ENCODE measurements around the gene CPB1.

CPB1 gene

GRCh38 chr3:148896062-148896461 lies 68.5 kb downstream of the CPB1 start:
- no peak for DNase-seq (ENCODE audit: low spot score)
- H3K9ac ChIP-seq (ENCODE audit: low read depth, low read length, poor library complexity): no peak overlapping the region
- no CpG with 5 or more reads among the region's 3 CpGs for WGBS, 2 donors (ENCODE audit: extremely low coverage in 2 of 2, insufficient read length in 2 of 2, insufficient replicate concordance in 1 of 2)
- H2BK12ac ChIP-seq (ENCODE audit: low read length): no peak overlapping the region
- no peak overlapping the region for H3K23ac ChIP-seq (ENCODE audit: low read depth, low read length, poor library complexity)
- no peak overlapping the region for H3K14ac ChIP-seq (ENCODE audit: low read length)
- H3K4ac ChIP-seq (ENCODE audit: low read length): no peak overlapping the region
- H3K79me1 ChIP-seq (ENCODE audit: low read depth, low read length): no peaks in the 10 kb centered on the region
- no peak overlapping the region for H3K4me3 ChIP-seq (ENCODE audit: low read length in 2 of 2)
- H4K91ac ChIP-seq (ENCODE audit: low read depth, low read length, poor library complexity): no peak overlapping the region
- no peak overlapping the region for H3K4me2 ChIP-seq (ENCODE audit: insufficient read depth, low read length, poor library complexity, severe bottlenecking)
- no peak overlapping the region for H2AK5ac ChIP-seq (ENCODE audit: low read depth, low read length)
- H3K27me3 ChIP-seq (ENCODE audit: control insufficient read depth in 3 of 3, insufficient read depth in 3 of 3, low read depth in 1 of 3, low read length in 3 of 3): peaks cover 0 to 2% (median 0%) of the 10 kb centered on the region in 3 experiments
- H2AFZ ChIP-seq (ENCODE audit: low read length): no peak overlapping the region
- no peak overlapping the region for H4K8ac ChIP-seq (ENCODE audit: low read depth, low read length)
- H3K4me1 ChIP-seq (ENCODE audit: control insufficient read depth in 2 of 2, insufficient read depth in 1 of 2, low read depth in 1 of 2, low read length in 2 of 2): no peaks in the 10 kb centered on the region
- H2BK5ac ChIP-seq (ENCODE audit: low read length): no peak overlapping the region
- no peaks in the 10 kb centered on the region for H3K9me3 ChIP-seq (replicated peaks in 1 of 2; ENCODE audit: control insufficient read depth in 2 of 2, insufficient read depth in 1 of 2, low read depth in 1 of 2, low read length in 2 of 2)
- no peak overlapping the region for H2BK15ac ChIP-seq (ENCODE audit: low read length)
- no peak overlapping the region for H3K18ac ChIP-seq (ENCODE audit: low read length)
- H3K27ac ChIP-seq (replicated peaks; ENCODE audit: low read length): no peak overlapping the region
- no peaks in the 10 kb centered on the region for H3K36me3 ChIP-seq (replicated peaks in 1 of 2; ENCODE audit: control insufficient read depth in 2 of 2, insufficient read depth in 2 of 2, low read length in 2 of 2)
- no peak overlapping the region for H2BK120ac ChIP-seq (ENCODE audit: low read depth, low read length)

- Histone ChIP-seq H3K79me1 (ENCODE audit: low read depth, low read length) (no peaks in the 10 kb centered on the region), H2BK15ac (ENCODE audit: low read length) (no peak overlapping the region), H3K4me2 (ENCODE audit: insufficient read depth, low read length, poor library complexity, severe bottlenecking) (no peak overlapping the region), H3K9me3 (replicated peaks in 1 of 2; ENCODE audit: control insufficient read depth in 2 of 2, insufficient read depth in 1 of 2, low read depth in 1 of 2, low read length in 2 of 2) (no peaks in the 10 kb centered on the region), H3K14ac (ENCODE audit: low read length) (no peak overlapping the region), H3K36me3 (replicated peaks in 1 of 2; ENCODE audit: control insufficient read depth in 2 of 2, insufficient read depth in 2 of 2, low read length in 2 of 2) (no peaks in the 10 kb centered on the region), H4K91ac (ENCODE audit: low read depth, low read length, poor library complexity) (no peak overlapping the region), H2BK12ac (ENCODE audit: low read length) (no peak overlapping the region), H2AK5ac (ENCODE audit: low read depth, low read length) (no peak overlapping the region), H3K27ac (replicated peaks; ENCODE audit: low read length) (no peak overlapping the region), H3K9ac (ENCODE audit: low read depth, low read length, poor library complexity) (no peak overlapping the region), H4K8ac (ENCODE audit: low read depth, low read length) (no peak overlapping the region), H3K18ac (ENCODE audit: low read length) (no peak overlapping the region), H2BK120ac (ENCODE audit: low read depth, low read length) (no peak overlapping the region), H3K23ac (ENCODE audit: low read depth, low read length, poor library complexity) (no peak overlapping the region), H3K27me3 (ENCODE audit: control insufficient read depth in 3 of 3, insufficient read depth in 3 of 3, low read depth in 1 of 3, low read length in 3 of 3) (no peaks in the 10 kb centered on the region), H3K4me1 (ENCODE audit: control insufficient read depth in 2 of 2, insufficient read depth in 1 of 2, low read depth in 1 of 2, low read length in 2 of 2) (no peaks in the 10 kb centered on the region), H3K4ac (ENCODE audit: low read length) (no peak overlapping the region), H3K4me3 (ENCODE audit: low read length in 2 of 2) (no peak overlapping the region), H2BK5ac (ENCODE audit: low read length) (no peak overlapping the region), H2AFZ (ENCODE audit: low read length) (no peak overlapping the region)
- WGBS, 2 donors (ENCODE audit: extremely low coverage in 2 of 2, insufficient read length in 2 of 2, insufficient replicate concordance in 1 of 2): no CpG with 5 or more reads among the region's 4 CpGs
- DNase-seq (ENCODE audit: low spot score): no peak
These were observed 74.6 kb downstream of the CPB1 start for GRCh38 chr3:148901987-148902791.

GRCh38 chr3:148903022-148903442 lies 75.4 kb downstream of the CPB1 start:
- H3K4me3 ChIP-seq (ENCODE audit: low read length in 2 of 2): no peak overlapping the region
- no peaks in the 10 kb centered on the region for H3K79me1 ChIP-seq (ENCODE audit: low read depth, low read length)
- H3K27ac ChIP-seq (replicated peaks; ENCODE audit: low read length): no peak overlapping the region
- no peak overlapping the region for H2AFZ ChIP-seq (ENCODE audit: low read length)
- H3K4me1 ChIP-seq (ENCODE audit: control insufficient read depth in 2 of 2, insufficient read depth in 1 of 2, low read depth in 1 of 2, low read length in 2 of 2): no peaks in the 10 kb centered on the region
- H4K91ac ChIP-seq (ENCODE audit: low read depth, low read length, poor library complexity): no peak overlapping the region
- H3K4ac ChIP-seq (ENCODE audit: low read length): no peak overlapping the region
- H3K18ac ChIP-seq (ENCODE audit: low read length): no peak overlapping the region
- no CpG with 5 or more reads among the region's 2 CpGs for WGBS, 2 donors (ENCODE audit: extremely low coverage in 2 of 2, insufficient read length in 2 of 2, insufficient replicate concordance in 1 of 2)
- no peaks in the 10 kb centered on the region for H3K9me3 ChIP-seq (replicated peaks in 1 of 2; ENCODE audit: control insufficient read depth in 2 of 2, insufficient read depth in 1 of 2, low read depth in 1 of 2, low read length in 2 of 2)
- H4K8ac ChIP-seq (ENCODE audit: low read depth, low read length): no peak overlapping the region
- no peak overlapping the region for H2BK12ac ChIP-seq (ENCODE audit: low read length)
- no peak overlapping the region for H3K4me2 ChIP-seq (ENCODE audit: insufficient read depth, low read length, poor library complexity, severe bottlenecking)
- H2BK5ac ChIP-seq (ENCODE audit: low read length): no peak overlapping the region
- no peak overlapping the region for H2AK5ac ChIP-seq (ENCODE audit: low read depth, low read length)
- no peaks in the 10 kb centered on the region for H3K36me3 ChIP-seq (replicated peaks in 1 of 2; ENCODE audit: control insufficient read depth in 2 of 2, insufficient read depth in 2 of 2, low read length in 2 of 2)
- H2BK120ac ChIP-seq (ENCODE audit: low read depth, low read length): no peak overlapping the region
- no peak overlapping the region for H3K14ac ChIP-seq (ENCODE audit: low read length)
- no peak overlapping the region for H2BK15ac ChIP-seq (ENCODE audit: low read length)
- no peak overlapping the region for H3K23ac ChIP-seq (ENCODE audit: low read depth, low read length, poor library complexity)
- no peak for DNase-seq (ENCODE audit: low spot score)
- no peaks in the 10 kb centered on the region for H3K27me3 ChIP-seq (ENCODE audit: control insufficient read depth in 3 of 3, insufficient read depth in 3 of 3, low read depth in 1 of 3, low read length in 3 of 3)
- no peak overlapping the region for H3K9ac ChIP-seq (ENCODE audit: low read depth, low read length, poor library complexity)

GRCh38 chr3:148903941-148904340 lies 76.3 kb downstream of the CPB1 start:
- Histone ChIP-seq H3K4me2 (ENCODE audit: insufficient read depth, low read length, poor library complexity, severe bottlenecking) (no peak overlapping the region), H3K9me3 (replicated peaks in 1 of 2; ENCODE audit: control insufficient read depth in 2 of 2, insufficient read depth in 1 of 2, low read depth in 1 of 2, low read length in 2 of 2) (no peaks in the 10 kb centered on the region), H3K18ac (ENCODE audit: low read length) (no peak overlapping the region), H3K23ac (ENCODE audit: low read depth, low read length, poor library complexity) (no peak overlapping the region), H2BK12ac (ENCODE audit: low read length) (no peak overlapping the region), H2AFZ (ENCODE audit: low read length) (no peak overlapping the region), H3K4ac (ENCODE audit: low read length) (no peak overlapping the region), H3K36me3 (replicated peaks in 1 of 2; ENCODE audit: control insufficient read depth in 2 of 2, insufficient read depth in 2 of 2, low read length in 2 of 2) (no peaks in the 10 kb centered on the region), H4K8ac (ENCODE audit: low read depth, low read length) (no peak overlapping the region), H3K14ac (ENCODE audit: low read length) (no peak overlapping the region), H2BK15ac (ENCODE audit: low read length) (no peak overlapping the region), H2BK120ac (ENCODE audit: low read depth, low read length) (no peak overlapping the region), H3K27me3 (ENCODE audit: control insufficient read depth in 3 of 3, insufficient read depth in 3 of 3, low read depth in 1 of 3, low read length in 3 of 3) (no peaks in the 10 kb centered on the region), H3K9ac (ENCODE audit: low read depth, low read length, poor library complexity) (no peak overlapping the region), H4K91ac (ENCODE audit: low read depth, low read length, poor library complexity) (no peak overlapping the region), H3K4me3 (ENCODE audit: low read length in 2 of 2) (no peak overlapping the region), H2BK5ac (ENCODE audit: low read length) (no peak overlapping the region), H3K4me1 (ENCODE audit: control insufficient read depth in 2 of 2, insufficient read depth in 1 of 2, low read depth in 1 of 2, low read length in 2 of 2) (no peaks in the 10 kb centered on the region), H2AK5ac (ENCODE audit: low read depth, low read length) (no peak overlapping the region), H3K79me1 (ENCODE audit: low read depth, low read length) (no peaks in the 10 kb centered on the region), H3K27ac (replicated peaks; ENCODE audit: low read length) (no peak overlapping the region)
- no peak for DNase-seq (ENCODE audit: low spot score)

All from neuronal stem cell (in vitro differentiated cells).